OCI-LY7 (cell line): ENCODE data around the gene MRPL53. TPM values are rescaled to one million over a fixed set of nuclear protein-coding genes. Genes with fewer than 3 reads are reported as not detected.

Source experiments
- BruUV-seq: library from RNA; stranded (reverse); fragments of 400-500 nt; replicated peaks from 2 replicates; lab custom pipeline; 2021; lab: Mats Ljungman, UMichigan
- CTCF ChIA-PET: fragments of 300-600 bp; sonication (Branson Sonifier 250); formaldehyde crosslinking; loops from one replicate; lab custom pipeline; 2022; ENCODE audit warnings: antibody characterized with exemption; ENCODE audit not compliant: unreplicated experiment; lab: Charles Lee
- POLR2A ChIA-PET: fragments of 300-600 bp; sonication (Branson Sonifier 250); formaldehyde crosslinking; loops from one replicate; lab custom pipeline; 2022; ENCODE audit warnings: antibody characterized with exemption; lab: Charles Lee
- DNase-seq: peaks from one replicate; pipeline ENCODE4 v3.0.0-alpha.2; 2015; ENCODE audit warnings: low spot score
- H2AFZ ChIP-seq: fragments of 200-600 bp; sonication (generic), shearing (Covaris generic); 2 replicates; pipeline ENCODE4 v1.6.1; 2014; ENCODE audit warnings: mild to moderate bottlenecking, antibody characterized with exemption, low read length, moderate library complexity
- H3K27ac ChIP-seq: fragments of 200-600 bp; sonication (generic); 2 replicates; pipeline ENCODE4 v1.5.1; 2014; ENCODE audit warnings: mixed run types, low read depth, mild to moderate bottlenecking, moderate library complexity, low read length, inconsistent platforms; ENCODE audit not compliant: poor library complexity, severe bottlenecking
- H3K36me3 ChIP-seq: fragments of 200-600 bp; sonication (generic); 2 replicates; pipeline ENCODE4 v1.6.1; 2014; ENCODE audit warnings: mild to moderate bottlenecking, antibody characterized with exemption, low read length, moderate library complexity, mixed read lengths; ENCODE audit not compliant: insufficient read depth
- H3K4me1 ChIP-seq: fragments of 200-600 bp; sonication (generic); 2 replicates; pipeline ENCODE4 v1.5.1; 2014; ENCODE audit warnings: mild to moderate bottlenecking, low read length; ENCODE audit not compliant: insufficient read depth, poor library complexity, severe bottlenecking
- H3K4me2 ChIP-seq: fragments of 200-600 bp; sonication (generic); 2 replicates; pipeline ENCODE4 v1.6.1; 2014; ENCODE audit warnings: mild to moderate bottlenecking, low read length
- H3K4me3 ChIP-seq: fragments of 200-600 bp; sonication (generic); 2 replicates; pipeline ENCODE4 v1.5.1; 2014; ENCODE audit warnings: mild to moderate bottlenecking, low read depth, low read length; ENCODE audit not compliant: poor library complexity, severe bottlenecking
- H3K79me2 ChIP-seq: fragments of 200-600 bp; sonication (generic); 2 replicates; pipeline ENCODE4 v1.6.1; 2016; ENCODE audit warnings: low read depth, mild to moderate bottlenecking, low read length, moderate library complexity, mixed read lengths; ENCODE audit not compliant: insufficient read depth
- H3K9me2 ChIP-seq: fragments of 200-600 bp; sonication (generic); 2 replicates; pipeline ENCODE4 v1.6.1; 2016; ENCODE audit warnings: mild to moderate bottlenecking, low read length, mixed read lengths; ENCODE audit not compliant: insufficient read depth
- H3K9me3 ChIP-seq: fragments of 200-600 bp; sonication (generic); 2 replicates; pipeline ENCODE4 v1.6.1; 2014; ENCODE audit warnings: mild to moderate bottlenecking, mixed run types, low read length, mixed read lengths
- H4K20me1 ChIP-seq: fragments of 200-600 bp; sonication (generic); 2 replicates; pipeline ENCODE4 v1.6.1; 2014; ENCODE audit warnings: mild to moderate bottlenecking, antibody characterized with exemption, low read length, moderate library complexity, mixed read lengths; ENCODE audit not compliant: insufficient read depth
- CTCF ChIP-seq: fragments of 200-600 bp; sonication (generic); conservative IDR thresholded peaks from 2 replicates; pipeline ENCODE4 v1.5.1; 2014; ENCODE audit warnings: mild to moderate bottlenecking, antibody characterized with exemption, low read length, moderate library complexity, mixed read lengths
- EZH2phosphoT487 ChIP-seq: fragments of 200-600 bp; sonication (generic); IDR thresholded peaks from 2 replicates; pipeline ENCODE4 v1.6.1; 2018; ENCODE audit warnings: low read depth, borderline replicate concordance, mild to moderate bottlenecking, mixed run types, antibody characterized with exemption, low read length, moderate library complexity, mixed read lengths
- intact Hi-C: fragments of 100-400 bp; cut with micrococcal nuclease; formaldehyde crosslinking; loops from one replicate; pipeline ENCODE4 v1.10.0; 2022; ENCODE audit not compliant: unreplicated experiment
- total RNA-seq, 2 experiments: library from RNA; depleted of rRNA in 1 of 2; stranded (reverse); fragments of >200 nt in 1 of 2; shearing (Covaris generic) in 1 of 2; gene quantifications; 2 replicates each; pipeline ENCODE4 v1.2.3, GENCODE V29; 2014 to 2022

Gene MRPL53
- total RNA-seq, 2 experiments from 2014 or later = 85.7 to 102 TPM

GRCh38 chr2:74458938-74459363 lies 13.5 kb downstream of the MRPL53 start:
- no peak for DNase-seq
- peaks cover 22% of the 10 kb centered on the region for H3K79me2 ChIP-seq
- H3K36me3 ChIP-seq = peaks cover 35% of the 10 kb centered on the region
- H3K9me2 ChIP-seq = no peaks in the 10 kb centered on the region
- BruUV-seq = no TSS peak
- POLR2A ChIA-PET = interaction anchor here (0.7 to 3.1 kb wide), 7 partner anchors 8 to 524 kb away, joined by 3 to 25 read pairs (median 5); partner anchors contain the start of genes CCDC142, MRPL53 and TTC31
- CTCF ChIA-PET = no interaction called here
- H4K20me1 ChIP-seq = no peaks in the 10 kb centered on the region
- intact Hi-C loops = no loop called here
- peak overlapping the region; percentile 98 for H3K4me3 ChIP-seq
- TF ChIP-seq EZH2phosphoT487 = no peak
- no peak for TF ChIP-seq CTCF
- peak overlapping the region; percentile 100 for H3K4me2 ChIP-seq
- H3K4me1 ChIP-seq = peaks cover 26% of the 10 kb centered on the region
- no peaks in the 10 kb centered on the region for H3K9me3 ChIP-seq
- 0 out of 2 replicates have a peak overlapping the region, but pooled peaks have one; percentile 8 for H2AFZ ChIP-seq
- peak overlapping the region; percentile 48 for H3K27ac ChIP-seq

GRCh38 chr2:74458132-74458937 lies 14.1 kb downstream of the MRPL53 start, which contains the start of gene WBP1:
TSS of gene WBP1 (plus strand) at chr2:74458438. CDS start at chr2:74458603, 165 bp downstream.
- no peak for TF ChIP-seq EZH2phosphoT487
- no peak for TF ChIP-seq CTCF
- DNase-seq = peak; percentile 100
- BruUV-seq = TSS peak; percentile 58
- intact Hi-C loops = no loop called here
- Histone ChIP-seq H3K27ac (peak within 1 kb of the TSS; percentile 92), H4K20me1 (no peaks in the 10 kb centered on the region), H3K4me1 (peaks cover 29% of the 10 kb centered on the region), H3K79me2 (peaks cover 22% of the 10 kb centered on the region), H3K4me2 (peak within 1 kb of the TSS; percentile 100), H3K4me3 (peak within 1 kb of the TSS; percentile 98), H3K9me3 (no peaks in the 10 kb centered on the region), H2AFZ (peak within 1 kb of the TSS; percentile 77), H3K36me3 (peaks cover 35% of the 10 kb centered on the region), H3K9me2 (no peaks in the 10 kb centered on the region)
- ChIA-PET CTCF (interaction anchor here (0.6 to 1.0 kb wide), 2 partner anchors 15 to 18 kb away, joined by 3 to 6 read pairs; no protein-coding TSS in a partner anchor), POLR2A (interaction anchor here (0.6 to 3.1 kb wide), 14 partner anchors 9 to 1075 kb away, joined by 3 to 25 read pairs (median 4); partner anchors contain the start of genes CCDC142, MRPL53 and TTC31)
